Mesenchymal stem cell (in vitro differentiated cells and primary cell): ENCODE measurements around the gene CLIC4.
"Not testable (repeated sequence)": the region's sequence is repeated elsewhere in the genome, so short reads cannot be mapped to it uniquely, and the experiment has no call there.

ENCODE experiments used
- DNase-seq: peaks from one replicate; pipeline ENCODE4 v3.0.0-alpha.2; 2013
- H2AFZ ChIP-seq: one replicate; pipeline ENCODE4 v1.6.1; 2013; ENCODE audit warnings: low read depth, mild to moderate bottlenecking, control low read depth, inconsistent platforms, low read length, moderate library complexity
- H2AK5ac ChIP-seq: 2 replicates; pipeline ENCODE4 v1.6.1; 2013; ENCODE audit warnings: low read length, moderate library complexity, mild to moderate bottlenecking, inconsistent platforms; ENCODE audit not compliant: severe bottlenecking
- H2BK120ac ChIP-seq: one replicate; pipeline ENCODE4 v1.6.1; 2013; ENCODE audit warnings: low read depth, mild to moderate bottlenecking, inconsistent platforms, low read length, moderate library complexity
- H2BK12ac ChIP-seq, 2 experiments: one replicate each; pipeline ENCODE4 v1.6.1; 2013; ENCODE audit warnings: inconsistent platforms in 2 of 2, low read length in 2 of 2, mild to moderate bottlenecking in 2 of 2, moderate library complexity in 2 of 2, control low read depth in 1 of 2
- H2BK15ac ChIP-seq: one replicate; pipeline ENCODE4 v1.6.1; 2013; ENCODE audit warnings: mild to moderate bottlenecking, low read depth, inconsistent platforms; ENCODE audit not compliant: poor library complexity, severe bottlenecking
- H2BK5ac ChIP-seq: 2 replicates; pipeline ENCODE4 v1.6.1; 2013; ENCODE audit warnings: low read depth, mild to moderate bottlenecking, low read length, control low read depth, inconsistent platforms; ENCODE audit not compliant: poor library complexity, severe bottlenecking
- H3K14ac ChIP-seq, 2 experiments: one replicate each; pipeline ENCODE4 v1.6.1; 2013; ENCODE audit warnings: inconsistent platforms in 2 of 2, low read length in 2 of 2, control low read depth in 1 of 2, mild to moderate bottlenecking in 1 of 2, moderate library complexity in 1 of 2
- H3K18ac ChIP-seq, 2 experiments: one replicate each; pipeline ENCODE4 v1.6.1; 2013; ENCODE audit warnings: inconsistent platforms in 2 of 2, low read length in 2 of 2, control low read depth in 1 of 2, low read depth in 1 of 2, mild to moderate bottlenecking in 1 of 2
- H3K23ac ChIP-seq, 2 experiments: one replicate each; pipeline ENCODE4 v1.6.1; 2013; ENCODE audit warnings: inconsistent platforms in 2 of 2, low read length in 2 of 2, mild to moderate bottlenecking in 2 of 2, moderate library complexity in 2 of 2, control low read depth in 1 of 2
- H3K27ac ChIP-seq: 2 replicates; pipeline ENCODE4 v1.5.1; 2013; ENCODE audit warnings: mild to moderate bottlenecking, moderate library complexity, low read length, control low read depth, inconsistent platforms; ENCODE audit not compliant: poor library complexity, severe bottlenecking
- H3K27me3 ChIP-seq, 2 experiments: 2 replicates each; pipeline versions ENCODE4 v1.6.1 to v1.7.0; 2013; ENCODE audit warnings: low read length in 2 of 2, mild to moderate bottlenecking in 2 of 2, moderate library complexity in 2 of 2, control low read depth in 1 of 2, inconsistent platforms in 1 of 2; ENCODE audit not compliant: control insufficient read depth in 1 of 2, insufficient read depth in 1 of 2
- H3K36me3 ChIP-seq, 2 experiments: 2 replicates each; pipeline versions ENCODE4 v1.6.1 to v1.7.0; 2013; ENCODE audit warnings: low read length in 2 of 2, control low read depth in 1 of 2, inconsistent platforms in 1 of 2, low read depth in 1 of 2, mild to moderate bottlenecking in 1 of 2; ENCODE audit not compliant: insufficient read depth in 2 of 2, control insufficient read depth in 1 of 2
- H3K4ac ChIP-seq, 2 experiments: one replicate each; pipeline ENCODE4 v1.6.1; 2013; ENCODE audit warnings: inconsistent platforms in 2 of 2, low read length in 2 of 2, mild to moderate bottlenecking in 2 of 2, moderate library complexity in 2 of 2, control low read depth in 1 of 2, low read depth in 1 of 2
- H3K4me1 ChIP-seq: 2 replicates; pipeline ENCODE4 v1.6.1; 2013; ENCODE audit warnings: low read depth, low read length, control low read depth; ENCODE audit not compliant: control insufficient read depth, insufficient read depth
- H3K4me2 ChIP-seq: 2 replicates; pipeline ENCODE4 v1.6.1; 2013; ENCODE audit warnings: low read length, mild to moderate bottlenecking, inconsistent platforms; ENCODE audit not compliant: poor library complexity, severe bottlenecking
- H3K4me3 ChIP-seq, 2 experiments: 2 replicates each; pipeline versions ENCODE4 v1.5.1 to v1.7.0; 2013; ENCODE audit warnings: low read length in 2 of 2, mild to moderate bottlenecking in 2 of 2, control low read depth in 1 of 2, low read depth in 1 of 2; ENCODE audit not compliant: insufficient read depth in 1 of 2
- H3K79me1 ChIP-seq: replicated peaks from 2 replicates; pipeline ENCODE4 v1.6.1; 2013; ENCODE audit warnings: mild to moderate bottlenecking, control low read depth, low read length, inconsistent platforms; ENCODE audit not compliant: poor library complexity, severe bottlenecking
- H3K9ac ChIP-seq: 2 replicates; pipeline ENCODE4 v1.7.0; 2013; ENCODE audit warnings: mild to moderate bottlenecking, low read length, moderate library complexity
- H3K9me3 ChIP-seq: 2 replicates; pipeline ENCODE4 v1.7.0; 2013; ENCODE audit warnings: mild to moderate bottlenecking, low read length; ENCODE audit not compliant: control insufficient read depth
- H4K8ac ChIP-seq: one replicate; pipeline ENCODE4 v1.6.1; 2013; ENCODE audit warnings: inconsistent platforms, mild to moderate bottlenecking, low read length, moderate library complexity
- H4K91ac ChIP-seq: one replicate; pipeline ENCODE4 v1.6.1; 2013; ENCODE audit warnings: mild to moderate bottlenecking, low read length, inconsistent platforms
- WGBS: methylation state at CpG from one replicate; pipeline ENCODE4 v1.1.7; 2013; ENCODE audit warnings: mixed read lengths; 5-methylcytosine and 5-hydroxymethylcytosine counted together

Gene CLIC4

DNA sequence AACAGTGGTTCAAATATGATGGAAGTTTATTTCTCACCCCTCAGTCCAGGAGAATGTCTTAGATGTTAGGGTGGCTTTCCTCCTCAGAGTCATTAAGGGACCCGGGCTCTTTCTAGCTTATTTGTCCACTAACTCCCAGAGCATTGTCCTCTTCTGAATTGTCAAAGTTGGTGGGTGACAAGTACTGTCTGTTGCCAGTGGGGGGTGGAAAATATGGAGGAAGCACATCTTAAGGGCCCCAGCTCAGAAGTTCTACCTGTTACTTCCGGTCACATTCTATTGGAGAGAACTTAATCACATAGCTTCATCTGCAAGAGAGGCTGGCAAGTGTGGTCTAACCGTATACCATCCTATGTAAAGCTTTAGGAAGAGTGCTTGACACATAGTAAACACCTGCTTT is 7.1 kb downstream of the CLIC4 start:
- Histone ChIP-seq H2AK5ac (no peak overlapping the region), H2BK12ac (no peak overlapping the region), H3K18ac (no peak overlapping the region), H2BK15ac (no peak overlapping the region), H3K79me1 (no peaks in the 10 kb centered on the region), H3K36me3 (peaks cover 7 to 17% of the 10 kb centered on the region in 2 experiments), H3K9ac (peak overlapping the region; percentile 32), H3K4me3 (peak overlapping the region in 1 of 2 experiments; percentile 12), H2BK5ac (no peak overlapping the region), H3K9me3 (no peaks in the 10 kb centered on the region), H3K27ac (no peak overlapping the region), H3K4me2 (no peak overlapping the region), H2BK120ac (no peak overlapping the region), H3K4me1 (peaks cover 16% of the 10 kb centered on the region), H3K27me3 (no peaks in the 10 kb centered on the region), H2AFZ (no peak overlapping the region), H3K14ac (no peak overlapping the region), H4K8ac (no peak overlapping the region), H4K91ac (no peak overlapping the region), H3K23ac (no peak overlapping the region), H3K4ac (no peak overlapping the region)
- DNase-seq, result no peak
- 83% methylated on average over 3 of the region's 3 CpGs for WGBS

DNA sequence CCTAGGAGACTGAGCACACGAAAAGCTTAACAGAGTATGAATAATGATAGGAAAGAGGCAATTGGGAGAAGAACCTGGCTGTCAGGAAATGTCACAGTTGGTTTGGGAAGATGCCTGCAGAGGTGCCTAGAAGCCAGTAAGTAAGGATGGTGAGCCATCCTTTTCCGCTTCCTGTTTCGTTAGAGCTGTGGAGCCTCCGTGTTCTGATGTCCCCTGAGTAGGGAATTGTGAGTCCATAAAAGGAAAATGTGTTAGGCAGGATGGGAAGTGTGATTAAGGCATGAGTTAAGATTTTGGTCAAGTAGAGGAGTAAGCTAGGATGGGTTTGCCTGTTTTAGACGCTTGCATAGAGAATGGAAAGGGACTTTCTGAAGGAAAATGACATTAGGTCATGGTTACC is 9.0 kb downstream of the CLIC4 start:
- Histone ChIP-seq H3K4me3 (peak overlapping the region in 1 of 2 experiments; percentile 31), H2AFZ (no peak overlapping the region), H2BK120ac (no peak overlapping the region), H3K9me3 (no peaks in the 10 kb centered on the region), H3K14ac (peak overlapping the region in 1 of 2 experiments; percentile 48), H3K27me3 (no peaks in the 10 kb centered on the region), H3K36me3 (peaks cover 7 to 26% of the 10 kb centered on the region in 2 experiments), H3K4me2 (no peak overlapping the region), H3K23ac (no peak overlapping the region), H2BK5ac (no peak overlapping the region), H2BK12ac (no peak overlapping the region), H3K4me1 (peaks cover 11% of the 10 kb centered on the region), H3K18ac (peak overlapping the region in 1 of 2 experiments; percentile 21), H3K27ac (no peak overlapping the region), H3K9ac (peak overlapping the region; percentile 33), H3K79me1 (no peaks in the 10 kb centered on the region), H4K91ac (no peak overlapping the region), H4K8ac (no peak overlapping the region), H3K4ac (no peak overlapping the region), H2BK15ac (no peak overlapping the region), H2AK5ac (no peak overlapping the region)
- 37% methylated on average over 5 of the region's 5 CpGs for WGBS
- peak; percentile 60 for DNase-seq

- H3K27me3 ChIP-seq, H3K9ac ChIP-seq, H3K79me1 ChIP-seq, H3K18ac ChIP-seq, H3K4me3 ChIP-seq, H3K9me3 ChIP-seq, H3K4me1 ChIP-seq, H4K91ac ChIP-seq, H3K4ac ChIP-seq, H3K23ac ChIP-seq, H2AK5ac ChIP-seq, H2BK120ac ChIP-seq, H2BK15ac ChIP-seq, H2AFZ ChIP-seq, H3K4me2 ChIP-seq, H2BK12ac ChIP-seq, H3K27ac ChIP-seq, DNase-seq, H2BK5ac ChIP-seq, H3K14ac ChIP-seq, H4K8ac ChIP-seq: not testable (repeated sequence)
- peaks cover 6 to 30% of the 10 kb centered on the region in 2 experiments for H3K36me3 ChIP-seq
- WGBS, result 97% methylated on average over 4 of the region's 6 CpGs
These were observed 10.1 kb downstream of the CLIC4 start for GRCh38 chr1:24755323-24755722.

- H3K79me1 ChIP-seq, result no peaks in the 10 kb centered on the region
- no peak overlapping the region for H3K9ac ChIP-seq
- no peak overlapping the region for H3K4ac ChIP-seq
- H3K23ac ChIP-seq, result no peak overlapping the region
- no peak overlapping the region for H3K4me2 ChIP-seq
- H3K4me1 ChIP-seq, result peaks cover 10% of the 10 kb centered on the region
- H3K27me3 ChIP-seq, result no peaks in the 10 kb centered on the region
- H2AK5ac ChIP-seq, result no peak overlapping the region
- H3K18ac ChIP-seq, result no peak overlapping the region
- no peak overlapping the region for H3K27ac ChIP-seq
- DNase-seq, result no peak
- no peak overlapping the region for H2BK5ac ChIP-seq
- H2BK120ac ChIP-seq, result no peak overlapping the region
- H3K4me3 ChIP-seq, result no peak overlapping the region
- H4K91ac ChIP-seq, result no peak overlapping the region
- H2AFZ ChIP-seq, result no peak overlapping the region
- no peak overlapping the region for H2BK12ac ChIP-seq
- H3K14ac ChIP-seq, result no peak overlapping the region
- WGBS, result 93% methylated on average over 2 of the region's 2 CpGs
- peaks cover 6 to 31% of the 10 kb centered on the region in 2 experiments for H3K36me3 ChIP-seq
- no peaks in the 10 kb centered on the region for H3K9me3 ChIP-seq
- no peak overlapping the region for H4K8ac ChIP-seq
- H2BK15ac ChIP-seq, result no peak overlapping the region
These were observed 11.1 kb downstream of the CLIC4 start for GRCh38 chr1:24756395-24756794.
